Hematopoietic multipotent progenitor cell treated with erythropoietin and hydrocortisone succinate and interleukin-3 and kit ligand, for 6 days (in vitro differentiated cells): Measurements from ENCODE around the gene ZNF467.

ENCODE experiments used
- DNase-seq: peaks from one replicate; pipeline ENCODE4 v3.0.0-alpha.2; 2015

ZNF467 gene

GRCh38 chr7:149808311-149808710, 34.9 kb upstream of the ZNF467 start:
- no peak for DNase-seq

GRCh38 chr7:149806726-149807125, 33.3 kb upstream of the ZNF467 start:
- no peak for DNase-seq

- no peak for DNase-seq
These were observed 30.7 kb upstream of the ZNF467 start for GRCh38 chr7:149804106-149804505.

DNA sequence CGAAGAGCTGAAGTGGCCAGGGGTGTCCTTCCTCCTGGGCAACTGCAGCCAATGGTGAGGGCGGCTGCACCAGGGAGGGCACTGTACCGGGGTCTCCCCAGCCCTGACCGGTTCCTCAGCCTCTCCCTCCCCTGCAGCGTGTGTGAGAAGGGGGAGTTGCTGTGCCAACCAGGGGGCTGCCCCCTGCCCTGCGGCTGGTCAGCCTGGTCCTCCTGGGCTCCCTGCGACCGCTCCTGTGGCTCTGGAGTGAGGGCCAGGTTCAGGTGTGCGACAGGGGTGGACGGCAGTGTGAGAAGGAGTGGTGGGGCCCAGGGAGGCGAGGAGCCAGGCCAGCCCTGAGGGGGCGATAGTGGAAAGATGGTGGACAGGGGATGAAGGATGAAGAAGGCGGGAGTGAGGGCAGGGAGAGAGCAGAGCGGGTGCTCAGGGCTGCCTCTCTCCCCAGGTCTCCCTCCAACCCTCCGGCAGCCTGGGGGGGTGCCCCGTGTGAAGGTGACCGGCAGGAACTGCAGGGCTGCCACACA, 30.2 kb upstream of the ZNF467 start:
- no peak for DNase-seq

DNA sequence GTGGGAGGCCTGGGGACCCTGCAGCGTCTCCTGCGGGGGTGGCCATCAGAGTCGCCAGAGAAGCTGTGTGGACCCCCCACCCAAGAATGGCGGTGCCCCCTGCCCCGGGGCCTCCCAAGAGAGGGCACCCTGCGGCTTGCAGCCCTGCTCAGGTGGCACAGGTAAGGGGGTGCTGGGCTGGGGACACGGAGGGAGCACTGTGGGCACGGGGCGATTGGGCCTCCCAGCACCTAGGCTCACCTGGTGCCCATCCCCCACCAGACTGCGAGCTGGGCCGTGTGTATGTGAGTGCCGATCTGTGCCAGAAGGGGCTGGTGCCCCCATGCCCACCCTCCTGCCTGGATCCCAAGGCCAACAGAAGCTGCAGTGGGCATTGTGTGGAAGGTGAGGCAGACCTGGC, 29.6 kb upstream of the ZNF467 start:
- DNase-seq = no peak

- DNase-seq = no peak
These were observed 28.4 kb upstream of the ZNF467 start for GRCh38 chr7:149801816-149802215.

- DNase-seq = no peak
These were observed 27.7 kb upstream of the ZNF467 start for GRCh38 chr7:149801002-149801566.

DNA sequence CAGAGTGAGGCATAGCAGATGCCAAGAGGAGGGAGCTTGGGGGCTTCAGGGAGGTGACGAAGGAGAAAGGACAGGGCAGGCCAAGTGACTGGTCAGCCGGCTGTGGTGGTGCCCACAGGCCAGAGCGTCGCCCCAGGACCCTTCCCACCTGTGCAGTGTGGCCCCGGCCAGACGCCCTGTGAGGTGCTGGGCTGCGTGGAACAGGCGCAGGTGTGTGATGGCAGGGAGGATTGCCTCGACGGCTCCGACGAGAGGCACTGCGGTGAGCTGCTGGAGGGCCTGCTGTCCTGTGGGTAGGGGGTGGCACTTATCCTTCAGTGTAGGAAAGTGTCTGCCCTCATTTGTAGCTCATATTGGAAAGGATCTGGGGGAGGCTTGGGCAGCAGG, 26.8 kb upstream of the ZNF467 start:
- no peak for DNase-seq

GRCh38 chr7:149799397-149800168, 26.2 kb upstream of the ZNF467 start:
- DNase-seq = peak; percentile 54

DNA sequence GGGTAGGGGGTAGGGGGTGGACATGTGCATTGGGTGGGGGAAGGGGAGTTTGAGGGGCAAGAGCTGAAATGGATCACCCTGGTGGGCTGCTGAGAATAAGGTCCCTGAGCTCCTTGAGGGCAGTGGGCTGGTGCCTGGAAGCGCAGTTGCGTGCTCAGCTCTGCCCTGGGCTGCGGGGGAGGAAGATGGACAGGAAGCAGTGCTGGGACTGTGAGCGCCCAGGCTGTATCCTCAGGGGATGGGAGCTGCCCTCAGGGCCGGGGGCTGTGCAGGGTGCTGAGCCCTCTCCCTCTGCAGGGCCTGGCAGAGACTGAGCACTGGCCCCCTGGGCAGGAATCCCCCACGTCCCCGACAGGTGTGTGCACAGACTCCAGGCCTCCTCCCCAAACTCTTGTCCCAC, 24.4 kb upstream of the ZNF467 start:
- no peak for DNase-seq

DNA sequence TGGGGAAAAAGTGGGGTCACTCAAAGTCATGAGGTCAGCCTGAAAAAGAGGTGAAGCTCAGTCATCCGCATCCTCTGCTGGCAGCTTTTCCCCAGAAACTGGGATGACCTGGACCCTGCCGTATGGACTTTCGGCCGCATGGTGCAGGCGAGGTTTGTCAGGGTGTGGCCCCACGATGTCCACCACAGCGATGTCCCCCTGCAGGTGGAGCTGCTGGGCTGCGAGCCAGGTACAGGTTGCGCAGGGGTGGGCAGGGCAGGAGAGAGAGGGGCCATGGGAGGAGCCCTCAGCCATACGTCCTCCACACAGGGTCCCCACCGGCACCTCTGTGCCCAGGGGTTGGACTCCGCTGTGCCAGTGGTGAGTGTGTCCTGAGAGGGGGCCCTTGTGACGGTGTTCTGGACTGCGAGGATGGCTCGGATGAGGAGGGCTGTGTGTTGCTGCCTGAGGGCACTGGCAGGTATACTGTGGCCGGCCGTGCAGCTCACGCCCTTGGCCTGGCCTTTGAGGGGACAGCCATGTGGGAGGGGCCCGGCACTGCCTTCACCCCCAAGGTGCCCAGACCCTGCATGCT, 23.0 kb upstream of the ZNF467 start:
- DNase-seq = no peak

DNA sequence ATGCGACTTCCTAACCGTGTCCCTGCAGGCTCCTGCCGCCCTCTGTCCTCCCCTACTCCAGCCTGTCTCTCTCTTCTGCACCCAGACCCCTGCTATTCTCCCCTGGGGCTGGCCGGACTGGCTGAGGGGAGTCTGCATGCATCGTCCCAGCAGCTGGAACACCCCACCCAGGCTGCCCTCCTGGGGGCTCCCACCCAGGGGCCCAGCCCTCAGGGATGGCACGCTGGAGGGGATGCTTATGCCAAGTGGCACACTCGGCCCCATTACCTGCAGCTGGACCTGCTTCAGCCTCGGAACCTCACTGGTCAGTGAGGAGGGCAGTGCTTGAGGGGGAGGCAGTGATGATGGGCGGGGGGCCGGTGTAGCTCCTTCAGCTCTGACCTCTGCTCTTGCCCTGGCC, 21.7 kb upstream of the ZNF467 start:
- no peak for DNase-seq

DNA sequence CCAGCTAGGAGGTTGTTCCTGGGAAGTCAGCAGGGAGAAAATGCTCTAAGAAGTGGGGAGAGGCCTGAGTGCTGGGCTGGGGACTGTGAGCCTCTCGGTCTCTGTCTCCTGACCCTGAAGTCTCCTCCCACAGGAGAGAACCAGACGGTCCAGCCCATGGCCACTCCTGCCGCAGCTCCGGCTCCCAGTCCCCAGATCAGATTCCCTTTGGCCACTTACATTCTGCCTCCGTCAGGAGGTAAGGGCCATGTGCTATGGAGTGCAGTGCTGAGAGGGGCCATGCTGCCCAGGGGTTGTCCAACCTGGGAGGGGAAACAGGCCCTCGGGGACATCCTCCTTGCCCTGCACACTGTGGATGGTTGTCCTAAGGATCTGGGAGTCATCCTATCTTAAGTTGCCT, 21.3 kb upstream of the ZNF467 start:
- no peak for DNase-seq

DNA sequence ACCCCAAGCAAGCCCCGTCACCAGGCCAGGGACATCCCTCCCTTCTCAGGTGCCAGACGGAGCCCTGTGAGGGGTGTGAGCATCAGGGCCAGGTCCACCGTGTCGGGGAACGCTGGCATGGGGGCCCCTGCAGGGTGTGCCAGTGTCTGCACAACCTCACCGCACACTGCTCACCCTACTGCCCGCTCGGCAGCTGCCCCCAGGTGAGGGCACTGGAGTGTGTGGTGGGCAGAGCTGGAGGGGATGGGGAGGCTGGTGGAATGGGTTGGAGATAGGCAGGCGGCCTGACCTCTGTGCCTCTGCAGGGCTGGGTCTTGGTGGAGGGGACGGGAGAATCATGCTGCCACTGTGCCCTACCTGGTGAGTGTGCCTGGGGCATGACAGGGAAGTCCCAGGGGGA, 19.9 kb upstream of the ZNF467 start:
- no peak for DNase-seq

DNA sequence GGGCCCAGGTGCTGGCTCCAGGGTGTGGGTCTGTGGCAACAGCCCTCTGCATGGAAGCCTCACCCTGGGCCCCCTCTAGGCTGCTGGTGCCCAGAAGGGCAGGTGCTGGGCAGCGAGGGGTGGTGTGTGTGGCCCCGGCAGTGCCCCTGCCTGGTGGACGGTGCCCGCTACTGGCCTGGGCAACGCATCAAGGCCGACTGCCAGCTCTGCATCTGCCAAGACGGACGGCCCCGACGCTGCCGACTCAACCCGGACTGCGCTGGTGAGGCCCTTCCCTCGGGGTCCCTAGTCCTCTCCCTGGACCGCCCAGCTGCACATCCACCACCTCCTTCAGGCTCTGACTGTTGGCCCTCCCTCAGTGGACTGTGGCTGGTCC, 18.8 kb upstream of the ZNF467 start:
- DNase-seq = no peak

DNA sequence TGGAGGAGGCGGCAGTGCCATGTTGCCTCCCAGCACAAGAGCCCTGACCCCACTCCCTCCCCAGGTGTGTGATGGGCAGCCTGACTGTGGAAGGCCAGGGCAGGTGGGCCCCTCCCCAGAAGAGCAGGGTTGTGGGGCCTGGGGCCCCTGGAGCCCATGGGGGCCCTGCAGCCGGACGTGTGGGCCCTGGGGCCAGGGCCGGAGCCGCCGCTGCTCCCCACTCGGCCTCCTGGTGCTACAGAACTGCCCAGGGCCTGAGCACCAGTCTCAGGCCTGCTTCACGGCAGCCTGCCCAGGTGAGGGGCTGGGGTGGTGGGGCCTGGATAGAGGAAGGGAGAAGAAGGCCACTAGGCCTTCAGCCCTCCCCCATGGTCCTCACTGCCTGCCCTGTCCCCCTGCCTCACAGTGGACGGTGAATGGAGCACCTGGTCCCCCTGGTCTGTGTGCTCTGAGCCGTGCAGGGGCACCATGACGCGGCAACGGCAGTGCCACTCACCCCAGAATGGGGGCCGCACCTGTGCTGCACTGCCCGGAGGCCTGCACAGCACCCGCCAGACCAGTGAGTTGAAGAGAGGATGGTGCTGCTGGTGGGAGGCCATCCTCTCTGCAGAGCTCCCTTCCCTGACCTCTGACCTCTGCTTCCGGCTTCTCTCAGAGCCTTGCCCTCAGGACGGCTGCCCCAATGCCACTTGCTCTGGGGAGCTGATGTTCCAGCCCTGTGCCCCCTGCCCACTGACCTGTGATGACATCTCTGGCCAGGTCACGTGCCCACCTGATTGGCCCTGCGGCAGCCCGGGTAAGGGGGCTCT, 18.2 kb upstream of the ZNF467 start:
- DNase-seq = no peak

GRCh38 chr7:149790754-149791360, 17.5 kb upstream of the ZNF467 start:
- no peak for DNase-seq

DNA sequence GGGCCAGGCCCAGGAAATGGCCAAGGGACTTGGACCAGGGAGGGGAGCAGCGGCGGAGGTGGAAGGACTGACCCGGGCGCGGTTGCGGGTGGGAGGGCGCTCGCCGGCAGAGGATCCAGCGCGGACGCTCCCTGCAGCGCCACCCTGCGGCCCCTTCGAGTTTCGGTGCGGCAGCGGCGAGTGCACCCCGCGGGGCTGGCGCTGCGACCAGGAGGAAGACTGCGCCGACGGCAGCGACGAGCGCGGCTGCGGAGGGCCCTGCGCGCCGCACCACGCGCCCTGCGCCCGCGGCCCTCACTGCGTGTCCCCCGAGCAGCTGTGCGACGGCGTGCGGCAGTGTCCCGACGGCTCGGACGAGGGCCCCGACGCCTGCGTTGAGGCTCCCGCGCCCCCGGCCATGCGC, 16.8 kb upstream of the ZNF467 start:
- DNase-seq = peak; percentile 70

DNA sequence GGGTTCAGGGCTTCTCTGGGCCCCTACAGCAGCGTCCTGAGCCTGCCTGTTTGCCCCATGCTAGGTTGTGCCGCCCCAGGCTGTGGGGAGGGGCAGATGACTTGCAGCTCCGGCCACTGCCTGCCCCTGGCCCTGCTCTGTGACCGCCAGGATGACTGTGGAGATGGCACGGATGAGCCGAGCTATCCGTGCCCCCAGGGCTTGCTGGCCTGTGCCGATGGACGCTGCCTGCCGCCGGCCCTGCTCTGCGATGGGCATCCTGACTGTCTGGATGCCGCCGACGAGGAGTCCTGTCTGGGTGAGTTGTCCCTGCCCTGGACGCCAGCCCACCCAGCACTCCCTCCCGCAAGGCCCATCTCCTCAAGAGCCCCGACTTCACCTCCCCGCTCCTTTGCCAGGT, 15.7 kb upstream of the ZNF467 start:
- DNase-seq = no peak

DNA sequence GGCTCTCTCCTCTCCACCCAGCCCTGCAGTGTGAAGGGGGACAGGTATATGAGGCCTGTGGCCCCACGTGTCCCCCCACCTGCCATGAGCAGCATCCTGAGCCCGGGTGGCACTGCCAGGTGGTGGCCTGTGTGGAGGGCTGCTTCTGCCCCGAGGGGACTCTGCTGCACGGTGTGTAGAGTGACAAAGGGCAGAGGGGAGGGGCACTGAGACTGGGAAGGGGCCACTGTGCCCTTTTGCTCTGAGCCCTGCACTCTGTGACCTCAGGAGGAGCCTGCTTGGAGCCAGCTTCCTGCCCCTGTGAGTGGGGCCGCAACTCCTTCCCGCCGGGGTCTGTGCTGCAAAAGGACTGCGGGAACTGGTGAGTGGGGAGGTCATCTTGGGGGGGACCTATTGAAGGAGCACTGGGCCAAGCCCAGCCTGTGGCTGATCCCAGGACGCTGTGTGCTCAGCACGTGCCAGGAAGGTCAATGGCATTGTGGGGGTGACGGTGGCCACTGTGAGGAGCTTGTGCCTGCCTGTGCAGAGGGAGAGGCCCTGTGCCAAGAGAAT, 15.0 kb upstream of the ZNF467 start:
- no peak for DNase-seq

GRCh38 chr7:149787428-149788299, 14.3 kb upstream of the ZNF467 start:
- peak; percentile 39 for DNase-seq

DNA sequence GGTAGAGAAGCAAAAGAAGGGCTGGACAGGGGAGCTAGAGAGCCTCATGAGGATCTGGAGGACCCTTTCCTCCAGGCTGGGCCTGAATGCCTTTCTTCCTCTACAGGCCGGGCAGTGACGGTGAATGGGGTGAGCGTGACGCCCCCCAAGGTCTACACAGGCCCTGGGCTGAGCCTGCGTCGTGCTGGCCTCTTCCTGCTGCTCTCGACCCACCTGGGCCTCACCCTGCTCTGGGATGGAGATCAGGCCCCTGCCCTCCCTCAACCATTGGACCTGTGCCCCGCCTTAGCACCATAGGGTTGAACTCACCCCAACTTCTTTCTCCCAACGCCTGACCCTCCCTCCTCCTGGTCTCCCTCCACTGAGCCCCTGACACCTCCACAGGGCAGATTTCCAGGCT, 12.6 kb upstream of the ZNF467 start:
- DNase-seq = no peak
